ACC112 (cell line): ENCODE data around the gene ZDHHC11B.
"Not testable (repeated sequence)": the region's sequence is repeated elsewhere in the genome, so short reads cannot be mapped to it uniquely, and the experiment has no call there.

ENCODE experiments used
- H2AFZ ChIP-seq: fragments of 200-600 bp; sonication (generic); one replicate; pipeline ENCODE4 v1.6.0; 2017; ENCODE audit warnings: antibody characterized with exemption, low read length; ENCODE audit not compliant: unreplicated experiment
- H3K27ac ChIP-seq: fragments of 200-600 bp; sonication (generic); 2 replicates; pipeline ENCODE4 v1.5.1; 2014; ENCODE audit warnings: low read depth, mild to moderate bottlenecking, antibody characterized with exemption, low read length, moderate library complexity
- H3K27me3 ChIP-seq: fragments of 200-600 bp; sonication (generic); 2 replicates; pipeline ENCODE4 v1.6.1; 2014; ENCODE audit warnings: mild to moderate bottlenecking, antibody characterized with exemption, low read length, moderate library complexity, mixed read lengths; ENCODE audit not compliant: insufficient read depth
- H3K36me3 ChIP-seq: fragments of 200-600 bp; sonication (generic); 2 replicates; pipeline ENCODE4 v1.6.1; 2016; ENCODE audit warnings: mild to moderate bottlenecking, antibody characterized with exemption, low read length, moderate library complexity, mixed read lengths; ENCODE audit not compliant: insufficient read depth
- H3K4me1 ChIP-seq: fragments of 200-600 bp; sonication (generic); one replicate; pipeline ENCODE4 v1.6.1; 2016; ENCODE audit warnings: low read length, mixed read lengths; ENCODE audit not compliant: insufficient read depth, unreplicated experiment, control insufficient read depth
- H3K4me3 ChIP-seq: fragments of 200-600 bp; sonication (generic); 2 replicates; pipeline ENCODE4 v1.5.1; 2014; ENCODE audit warnings: mild to moderate bottlenecking, low read depth, low read length
- H3K79me2 ChIP-seq: fragments of 200-600 bp; sonication (generic); one replicate; pipeline ENCODE4 v1.6.0; 2016; ENCODE audit warnings: low read length; ENCODE audit not compliant: control insufficient read depth, unreplicated experiment, insufficient read depth

Gene ZDHHC11B

DNA sequence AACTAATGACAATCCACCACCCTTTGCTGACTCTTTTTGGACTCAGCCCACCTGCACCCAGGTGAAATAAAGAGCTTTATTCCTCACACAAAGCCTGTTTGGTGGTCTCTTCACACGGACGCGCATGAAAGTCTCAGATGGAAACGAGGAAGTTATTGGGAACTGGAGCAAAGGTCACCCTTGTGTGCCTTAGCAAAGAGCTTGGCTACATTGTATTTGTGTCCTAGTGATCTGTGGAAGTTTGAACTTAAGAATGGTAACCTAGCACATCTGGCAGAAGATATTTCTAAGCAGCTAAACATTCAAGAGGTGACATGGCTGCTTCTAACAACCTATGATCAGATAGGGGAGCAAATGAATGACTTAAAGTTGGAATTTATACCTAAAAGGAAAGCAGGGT lies 76.2 kb downstream of the ZDHHC11B start:
- not testable (repeated sequence) for H3K36me3 ChIP-seq, H2AFZ ChIP-seq, H3K79me2 ChIP-seq, H3K27ac ChIP-seq, H3K4me1 ChIP-seq, H3K4me3 ChIP-seq, H3K27me3 ChIP-seq

DNA sequence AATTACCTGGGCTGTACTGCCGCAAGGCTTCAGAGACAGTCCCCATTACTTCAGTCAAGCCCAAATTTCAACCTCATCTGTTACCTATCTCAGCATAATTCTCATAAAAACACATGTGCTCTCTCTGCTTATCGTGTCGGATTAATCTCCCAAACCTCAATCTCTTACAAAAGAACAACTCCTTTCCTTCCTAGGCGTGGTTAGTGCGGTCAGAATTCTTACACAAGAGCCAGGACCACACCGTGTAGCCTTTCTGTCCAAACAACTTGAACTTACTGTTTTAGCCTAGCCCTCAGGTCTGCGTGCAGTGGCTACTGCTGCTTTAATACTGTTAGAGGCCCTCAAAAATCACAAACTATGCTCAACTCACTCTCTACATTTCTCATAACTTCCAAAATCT lies 78.4 kb downstream of the ZDHHC11B start:
- not testable (repeated sequence) for H3K4me1 ChIP-seq, H3K27ac ChIP-seq, H3K27me3 ChIP-seq, H3K36me3 ChIP-seq, H2AFZ ChIP-seq, H3K79me2 ChIP-seq, H3K4me3 ChIP-seq

DNA sequence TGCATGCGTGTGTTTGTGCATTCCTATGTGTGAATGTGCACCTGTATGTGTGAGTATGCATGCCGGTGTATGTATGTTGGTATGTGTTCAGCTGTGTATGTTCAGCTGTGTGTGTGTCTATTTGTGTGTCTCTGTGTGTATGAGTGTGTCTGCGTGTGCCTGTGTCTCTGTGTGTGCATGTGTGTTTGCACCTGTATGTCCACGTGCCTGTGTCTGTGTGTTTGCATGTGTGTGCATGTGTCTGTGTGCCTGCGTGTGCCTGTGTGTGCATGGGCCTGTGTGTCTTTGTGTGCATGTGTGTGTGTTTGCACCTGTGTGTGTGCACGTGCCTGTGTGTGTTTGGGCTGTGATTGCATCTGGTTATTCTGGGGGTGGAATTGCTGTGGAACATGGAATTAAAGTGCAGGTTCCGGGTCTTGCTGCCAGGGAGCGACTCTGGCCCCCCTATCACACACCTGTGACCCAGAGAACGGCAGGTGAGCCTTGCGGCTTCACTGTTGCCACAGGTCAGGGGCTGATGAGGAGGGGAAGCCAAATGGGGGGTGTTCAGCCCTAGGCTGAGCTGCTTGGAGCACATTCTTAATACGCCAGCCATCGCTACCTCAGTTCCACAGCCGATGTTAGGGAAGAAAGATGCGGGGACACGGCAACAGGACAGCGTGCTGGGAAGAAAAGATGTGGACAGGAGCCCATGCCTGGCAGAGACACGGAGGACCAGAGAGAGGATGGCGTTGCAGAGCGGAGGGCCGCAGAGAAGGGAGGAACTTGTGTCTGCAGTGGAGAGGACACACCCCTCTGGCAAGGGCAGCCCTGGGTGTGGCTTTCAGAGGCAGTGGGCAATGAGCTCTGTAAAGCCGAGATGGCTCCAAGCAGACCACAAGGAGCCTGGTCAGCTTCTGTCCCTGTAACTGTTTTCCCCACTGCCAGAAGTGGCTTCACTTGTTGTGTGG lies 87.5 kb downstream of the ZDHHC11B start:
- not testable (repeated sequence) for H3K27ac ChIP-seq, H2AFZ ChIP-seq, H3K4me1 ChIP-seq, H3K79me2 ChIP-seq, H3K36me3 ChIP-seq, H3K4me3 ChIP-seq
- peaks cover 23% of the 10 kb centered on the region for H3K27me3 ChIP-seq

DNA sequence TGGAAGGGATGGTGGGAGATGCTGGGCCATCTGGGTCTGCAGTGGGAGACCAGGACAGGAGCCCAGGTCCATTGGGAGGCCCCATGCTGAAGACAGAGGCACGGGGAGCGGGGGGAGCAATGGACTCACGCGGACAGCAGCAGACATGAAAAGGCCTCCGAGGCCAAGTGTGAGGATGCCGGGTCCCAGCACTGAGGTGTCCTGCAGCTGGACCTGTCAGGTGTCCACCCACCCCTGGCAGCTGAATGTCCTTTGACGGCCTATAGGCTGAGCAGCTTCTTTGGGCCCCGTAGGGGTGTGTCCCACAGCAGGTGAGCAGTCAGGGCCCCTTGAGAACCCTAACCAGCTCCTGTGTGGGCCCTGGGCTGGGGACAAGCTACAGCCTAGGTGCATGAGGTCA lies 88.3 kb downstream of the ZDHHC11B start:
- H3K36me3 ChIP-seq, H3K79me2 ChIP-seq, H2AFZ ChIP-seq, H3K4me3 ChIP-seq, H3K27ac ChIP-seq, H3K4me1 ChIP-seq: not testable (repeated sequence)
- peaks cover 23% of the 10 kb centered on the region for H3K27me3 ChIP-seq

DNA sequence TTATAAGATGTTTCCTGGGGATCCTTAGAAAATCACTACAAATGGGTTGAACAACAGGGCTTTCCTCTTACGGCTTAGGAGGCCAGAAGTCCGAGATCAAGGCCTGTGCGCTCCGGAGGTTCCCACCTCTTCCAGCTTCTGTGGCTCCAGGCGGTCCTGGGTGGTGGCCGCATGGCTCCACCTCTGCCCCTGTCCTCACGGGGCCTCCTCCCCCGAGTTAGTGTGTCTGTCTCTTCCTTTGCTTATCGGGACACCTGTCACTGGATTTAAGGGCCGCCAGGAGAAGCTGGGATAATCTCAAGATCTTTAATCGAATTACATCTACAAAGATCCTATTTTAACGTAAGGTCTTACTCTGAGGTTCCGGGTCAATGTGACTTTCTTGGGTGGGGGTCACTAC lies 89.1 kb downstream of the ZDHHC11B start:
- H3K27ac ChIP-seq, H3K79me2 ChIP-seq, H2AFZ ChIP-seq, H3K4me1 ChIP-seq, H3K36me3 ChIP-seq, H3K4me3 ChIP-seq: not testable (repeated sequence)
- peaks cover 23% of the 10 kb centered on the region for H3K27me3 ChIP-seq

- H3K4me1 ChIP-seq, H3K79me2 ChIP-seq, H3K36me3 ChIP-seq, H3K4me3 ChIP-seq, H2AFZ ChIP-seq, H3K27ac ChIP-seq: not testable (repeated sequence)
- peaks cover 17% of the 10 kb centered on the region; the same call in 1 of the 2 replicates for H3K27me3 ChIP-seq
These were observed 90.5 kb downstream of the ZDHHC11B start for GRCh38 chr5:694042-694431.

DNA sequence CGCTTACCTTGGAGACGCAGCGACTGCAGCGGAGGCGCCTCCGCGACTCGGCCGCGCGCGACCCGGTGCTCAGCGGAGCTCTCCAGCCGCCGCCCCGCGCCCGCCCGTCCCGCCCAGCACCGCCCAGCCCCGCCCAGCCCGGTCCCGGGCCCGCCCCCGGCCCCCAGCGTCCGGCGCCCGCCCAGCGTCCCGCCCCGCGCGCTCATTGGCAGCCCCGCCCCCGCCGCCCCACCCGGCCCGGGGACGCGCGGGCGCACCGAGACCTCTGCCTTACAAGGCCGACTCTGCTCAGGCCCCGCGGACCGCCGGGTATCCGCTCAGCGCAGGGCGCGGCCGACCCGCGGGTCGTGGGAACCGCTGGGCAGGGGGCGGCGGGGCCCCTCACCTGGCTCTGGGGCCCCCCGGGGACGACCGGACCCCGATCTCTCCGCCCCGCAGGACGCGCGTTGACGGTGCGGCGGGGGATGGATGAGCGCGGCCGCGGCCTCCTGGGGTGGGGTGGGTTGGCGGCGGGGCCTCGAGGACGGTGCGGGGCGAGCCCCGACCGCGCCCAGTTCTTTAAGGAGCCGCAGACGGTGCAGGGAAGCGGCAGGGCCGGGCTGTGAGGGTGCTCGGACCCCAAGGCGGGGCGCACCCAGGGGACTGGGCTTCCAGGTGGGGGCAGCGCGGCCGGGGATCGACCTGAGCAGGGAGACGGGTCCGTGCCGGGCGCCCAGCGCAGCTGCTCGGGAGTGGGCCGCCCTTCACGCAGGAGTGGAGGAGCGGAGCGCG lies 91.1 kb downstream of the ZDHHC11B start, which contains the start of gene TPPP:
TSS of gene TPPP (minus strand) at position 82 of the 771 bp plus-strand sequence. CDS start 15,292 bp downstream, outside the sequence.
- H3K27me3 ChIP-seq: peaks cover 11% of the 10 kb centered on the region; the same call in 1 of the 2 replicates
- H3K27ac ChIP-seq, H3K79me2 ChIP-seq, H3K4me1 ChIP-seq, H3K36me3 ChIP-seq: not testable (repeated sequence)
- H2AFZ ChIP-seq: peak within 1 kb of the TSS; percentile 50
- peak within 1 kb of the TSS; percentile 63 for H3K4me3 ChIP-seq

- H3K4me3 ChIP-seq: 0 out of 2 replicates have a peak overlapping the region, but pooled peaks have one; percentile 20
- not testable (repeated sequence) for H3K27me3 ChIP-seq, H3K4me1 ChIP-seq, H2AFZ ChIP-seq, H3K36me3 ChIP-seq, H3K79me2 ChIP-seq, H3K27ac ChIP-seq
These were observed 91.9 kb downstream of the ZDHHC11B start for GRCh38 chr5:692529-693041.

- Histone ChIP-seq H3K27ac (no peak overlapping the region), H3K4me3 (no peak overlapping the region), H2AFZ (no peak overlapping the region), H3K79me2 (no peaks in the 10 kb centered on the region), H3K36me3 (no peaks in the 10 kb centered on the region), H3K4me1 (no peaks in the 10 kb centered on the region), H3K27me3 (peaks cover 7% of the 10 kb centered on the region; the same call in 1 of the 2 replicates)
These were observed 92.6 kb downstream of the ZDHHC11B start for GRCh38 chr5:691817-692528.

GRCh38 chr5:691049-691448 lies 93.5 kb downstream of the ZDHHC11B start:
- not testable (repeated sequence) for H3K27me3 ChIP-seq, H3K4me1 ChIP-seq, H3K36me3 ChIP-seq, H3K79me2 ChIP-seq, H3K4me3 ChIP-seq, H3K27ac ChIP-seq, H2AFZ ChIP-seq
